ENCODE data around the gene IPO8.
"Not testable (repeated sequence)": the region's sequence is repeated elsewhere in the genome, so short reads cannot be mapped to it uniquely, and the experiment has no call there.

IPO8 gene

DNA sequence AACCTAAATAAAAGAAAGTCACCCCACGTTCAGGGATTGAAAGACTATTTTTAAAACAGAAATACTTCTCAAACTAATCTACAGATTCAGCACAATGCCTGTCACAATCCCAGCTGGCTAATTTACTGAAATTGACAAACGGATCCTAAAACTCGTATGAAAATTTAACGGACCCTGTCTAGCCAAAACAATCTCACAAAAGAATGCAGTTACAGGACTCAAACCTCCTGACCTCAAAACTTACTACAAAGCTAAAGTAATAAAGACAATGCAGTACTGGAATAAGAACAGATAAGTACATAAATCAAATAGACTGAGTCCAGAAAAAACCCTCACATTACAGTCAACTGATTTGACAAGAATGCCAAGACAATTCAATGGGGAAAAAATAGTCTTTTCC is 48.8 kb downstream of the IPO8 start:
- no peak for DNase-seq
- TF ChIP-seq GATA1 (IDR thresholded peaks at IDR 0.05; ENCODE audit: low read depth, low read length) (no peak), POLR2A (IDR thresholded peaks at IDR 0.05; ENCODE audit: low read length) (no peak)

DNA sequence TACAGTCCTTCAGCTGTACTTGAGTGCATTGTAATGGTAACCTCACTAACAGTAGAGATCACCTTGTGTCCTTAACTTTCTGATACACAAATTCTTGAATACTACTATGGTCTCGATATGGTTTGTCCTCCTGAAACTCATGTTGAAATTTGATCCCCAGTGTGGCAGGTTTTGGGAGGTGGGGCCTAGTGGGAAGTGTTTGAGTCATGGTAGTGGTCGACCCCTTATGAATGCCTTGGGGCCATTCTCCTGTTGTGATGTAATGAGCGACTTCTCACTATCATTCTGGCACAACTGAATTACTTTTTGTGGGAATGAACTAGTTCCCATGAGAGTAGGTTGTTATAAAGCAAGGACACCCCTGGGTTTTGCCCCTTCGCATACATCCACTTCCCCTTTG is 52.3 kb downstream of the IPO8 start:
- no peak for DNase-seq
- TF ChIP-seq GATA1 (IDR thresholded peaks at IDR 0.05; ENCODE audit: low read depth, low read length) = no peak
- TF ChIP-seq POLR2A (IDR thresholded peaks at IDR 0.05; ENCODE audit: low read length) = no peak

DNA sequence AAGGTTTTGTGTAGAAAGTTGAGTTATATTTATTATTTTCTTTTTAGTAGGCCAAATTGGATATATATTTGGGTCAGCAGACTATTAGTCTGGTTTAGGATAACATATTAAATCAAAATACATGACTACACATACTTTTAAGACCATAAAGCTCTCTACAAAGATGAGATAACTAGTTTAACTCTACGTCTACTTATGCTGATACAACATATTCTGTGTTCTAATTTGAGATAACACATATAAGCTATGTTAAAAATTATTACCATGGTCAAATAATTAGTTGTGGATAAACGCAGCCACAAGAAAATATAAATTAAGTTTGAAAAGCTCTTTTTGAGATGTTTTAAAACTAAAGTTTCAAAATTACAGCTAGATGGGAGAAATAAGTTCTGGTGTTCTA is 55.3 kb downstream of the IPO8 start:
- no peak for DNase-seq
- no peak for TF ChIP-seq GATA1 (IDR thresholded peaks at IDR 0.05; ENCODE audit: low read depth, low read length)
- TF ChIP-seq POLR2A (IDR thresholded peaks at IDR 0.05; ENCODE audit: low read length) = no peak

DNA sequence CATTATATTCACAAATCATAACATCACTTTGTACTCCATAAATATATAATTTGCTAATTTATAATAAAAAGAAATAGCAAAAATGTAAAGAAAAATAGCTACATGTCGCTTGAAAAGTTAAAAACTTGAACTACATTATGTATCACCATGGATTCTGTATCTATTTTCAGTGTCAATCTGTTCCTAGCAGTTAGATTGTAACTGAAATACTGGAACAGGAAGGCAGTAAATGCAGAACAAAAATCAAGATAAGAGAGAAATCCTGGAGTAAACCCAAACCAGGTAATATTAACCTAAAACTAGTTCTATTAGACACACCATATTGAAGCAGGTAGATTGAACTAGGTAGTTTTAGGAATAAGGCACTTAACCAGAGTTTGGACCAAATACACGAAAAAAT is 60.3 kb downstream of the IPO8 start:
- no peak for TF ChIP-seq GATA1 (IDR thresholded peaks at IDR 0.05; ENCODE audit: low read depth, low read length)
- no peak for TF ChIP-seq POLR2A (IDR thresholded peaks at IDR 0.05; ENCODE audit: low read length)

DNA sequence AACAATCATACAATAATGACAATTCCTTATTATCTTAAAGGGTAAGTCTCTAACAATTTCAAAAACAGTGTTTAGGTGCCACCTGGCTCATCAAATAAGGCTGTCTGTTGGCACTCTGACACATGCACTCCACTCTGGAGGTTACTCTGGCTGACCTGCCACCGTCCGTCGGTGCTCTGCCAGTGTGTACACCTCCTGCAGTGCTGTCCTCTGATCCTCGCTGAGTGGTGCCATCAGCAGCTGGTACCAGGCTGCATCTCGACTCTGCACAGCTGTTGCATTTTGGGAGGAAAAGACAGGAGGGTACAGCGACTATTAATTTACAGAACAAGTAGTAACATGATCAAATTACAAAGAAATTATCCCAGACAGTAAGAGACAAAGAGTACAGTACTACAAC is 63.9 kb downstream of the IPO8 start:
- TF ChIP-seq POLR2A (IDR thresholded peaks at IDR 0.05; ENCODE audit: low read length) (no peak), GATA1 (IDR thresholded peaks at IDR 0.05; ENCODE audit: low read depth, low read length) (no peak)
- no peak for DNase-seq

More for the DNA sequence above, 60.3 kb downstream of the IPO8 start:
- no peak for DNase-seq

DNA sequence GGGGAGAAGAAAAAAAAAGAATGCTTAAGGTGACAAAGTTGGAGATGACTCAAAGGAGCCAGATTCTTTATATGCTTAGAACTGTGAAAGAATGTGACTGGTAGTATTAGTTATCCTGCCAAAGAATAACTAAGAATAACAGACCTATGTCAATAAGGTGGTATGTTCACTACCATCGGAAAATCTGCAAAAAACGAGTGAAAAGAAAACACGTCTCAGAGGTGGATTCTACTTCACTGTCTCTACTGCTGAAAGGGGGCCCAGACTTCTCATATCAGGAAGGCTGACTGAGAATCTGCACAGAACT is 64.7 kb downstream of the IPO8 start:
- TF ChIP-seq GATA1 (IDR thresholded peaks at IDR 0.05; ENCODE audit: low read depth, low read length) = no peak
- no peak for TF ChIP-seq POLR2A (IDR thresholded peaks at IDR 0.05; ENCODE audit: low read length)
- no peak for DNase-seq

DNA sequence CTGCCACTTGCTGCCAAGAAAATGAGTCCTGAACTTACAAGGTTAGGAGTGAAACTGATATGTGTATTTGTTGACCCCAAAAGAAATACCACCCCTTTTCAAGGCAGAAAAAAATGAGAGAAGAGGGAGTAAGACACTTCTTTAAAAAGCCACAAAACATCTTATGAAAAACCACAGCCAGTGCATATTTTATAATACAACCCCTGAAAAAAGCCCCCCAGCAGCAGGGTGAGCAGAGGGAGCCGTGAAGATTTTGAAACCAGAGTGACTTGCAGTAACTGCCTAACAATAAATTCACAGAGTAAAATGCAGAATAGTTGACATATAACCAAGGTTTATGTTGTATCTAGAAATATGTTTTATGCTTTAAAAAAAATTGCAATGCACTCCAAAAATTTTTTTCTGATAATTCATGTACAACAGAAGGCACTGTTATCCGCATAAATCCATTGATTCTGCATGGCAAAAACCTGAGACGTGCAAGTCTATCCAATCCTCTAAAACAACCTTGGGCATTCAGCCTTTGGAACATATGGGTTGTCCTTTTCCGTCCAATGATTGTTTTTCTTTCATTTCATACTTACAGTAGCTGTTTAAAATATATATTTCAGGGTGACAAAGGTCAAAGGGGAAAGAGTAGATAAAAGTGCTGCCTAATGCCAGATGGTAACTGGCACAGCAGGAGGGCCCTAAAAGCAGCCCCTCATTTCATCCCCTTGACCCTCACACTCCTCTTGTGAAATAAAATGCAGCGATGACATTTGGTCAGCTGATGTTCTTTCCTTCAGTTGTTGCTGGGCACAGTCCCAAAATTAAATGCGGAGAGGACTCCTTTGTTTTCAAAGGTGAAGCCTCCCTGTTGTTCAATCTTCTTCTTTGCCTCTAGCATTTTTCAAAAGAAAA is 65.3 kb downstream of the IPO8 start:
- no peak for DNase-seq
- TF ChIP-seq GATA1 (IDR thresholded peaks at IDR 0.05; ENCODE audit: low read depth, low read length) (no peak), POLR2A (IDR thresholded peaks at IDR 0.05; ENCODE audit: low read length) (no peak)

DNA sequence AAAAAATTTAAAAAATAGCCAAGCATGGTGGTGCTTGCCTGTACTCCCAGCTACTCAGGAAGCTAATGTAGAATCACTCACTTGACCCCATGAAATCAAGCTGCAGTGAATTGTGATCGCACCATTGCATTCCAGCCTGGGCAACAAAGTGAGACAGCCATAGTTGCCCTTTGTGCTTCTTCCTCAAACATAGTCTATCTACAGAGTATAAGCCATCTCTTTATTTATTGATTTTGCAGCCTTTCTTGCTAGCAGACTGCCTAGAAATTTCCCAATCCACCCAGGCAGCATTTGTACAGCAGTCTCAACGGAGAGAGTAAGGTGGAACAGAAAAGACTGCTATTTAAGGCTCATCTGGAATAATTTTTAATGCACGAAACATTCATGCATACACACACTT is 68.8 kb downstream of the IPO8 start:
- TF ChIP-seq GATA1 (IDR thresholded peaks at IDR 0.05; ENCODE audit: low read depth, low read length) (no peak), POLR2A (IDR thresholded peaks at IDR 0.05; ENCODE audit: low read length) (no peak)
- no peak for DNase-seq

DNA sequence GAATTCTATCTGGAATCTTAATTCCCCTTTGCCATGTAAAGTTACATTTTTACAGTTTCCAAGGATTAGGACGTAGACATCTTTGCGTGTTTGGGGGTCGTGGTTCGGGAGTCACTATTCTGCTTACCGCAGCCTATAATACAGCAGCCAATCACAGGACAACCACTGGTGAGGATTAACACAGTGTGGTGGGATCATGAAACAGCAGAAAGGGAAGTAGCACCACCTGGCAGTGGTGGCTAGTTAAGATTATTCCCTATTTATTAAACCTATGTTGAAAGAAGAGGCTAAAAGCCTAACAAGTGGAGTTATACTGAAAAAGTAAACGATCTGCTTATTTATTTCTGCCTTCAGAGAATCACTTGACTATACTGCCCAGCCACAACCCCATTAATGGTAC is 71.7 kb downstream of the IPO8 start:
- DNase-seq = no peak
- TF ChIP-seq POLR2A (IDR thresholded peaks at IDR 0.05; ENCODE audit: low read length) = no peak
- no peak for TF ChIP-seq GATA1 (IDR thresholded peaks at IDR 0.05; ENCODE audit: low read depth, low read length)

DNA sequence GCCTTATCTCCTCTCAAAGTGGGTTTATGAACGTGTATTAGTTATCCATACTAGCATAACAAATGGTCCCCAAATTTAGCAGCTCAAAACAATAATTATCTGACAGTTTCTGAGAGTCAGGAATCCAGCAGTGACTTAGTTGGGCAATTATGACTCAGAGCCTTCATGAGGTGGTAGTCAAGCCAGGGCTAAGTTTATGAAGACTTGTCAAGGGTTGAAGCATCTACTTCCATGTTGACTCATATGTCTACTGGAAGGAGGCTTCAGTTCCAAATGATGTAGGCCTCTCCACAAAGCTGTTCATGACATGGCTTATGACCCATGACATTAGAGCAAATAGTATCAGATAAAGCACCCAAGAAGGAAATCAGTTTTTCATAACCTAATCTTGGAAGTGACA is 73.2 kb downstream of the IPO8 start:
- DNase-seq = no peak
- TF ChIP-seq GATA1 (IDR thresholded peaks at IDR 0.05; ENCODE audit: low read depth, low read length) (no peak), POLR2A (IDR thresholded peaks at IDR 0.05; ENCODE audit: low read length) (no peak)

DNA sequence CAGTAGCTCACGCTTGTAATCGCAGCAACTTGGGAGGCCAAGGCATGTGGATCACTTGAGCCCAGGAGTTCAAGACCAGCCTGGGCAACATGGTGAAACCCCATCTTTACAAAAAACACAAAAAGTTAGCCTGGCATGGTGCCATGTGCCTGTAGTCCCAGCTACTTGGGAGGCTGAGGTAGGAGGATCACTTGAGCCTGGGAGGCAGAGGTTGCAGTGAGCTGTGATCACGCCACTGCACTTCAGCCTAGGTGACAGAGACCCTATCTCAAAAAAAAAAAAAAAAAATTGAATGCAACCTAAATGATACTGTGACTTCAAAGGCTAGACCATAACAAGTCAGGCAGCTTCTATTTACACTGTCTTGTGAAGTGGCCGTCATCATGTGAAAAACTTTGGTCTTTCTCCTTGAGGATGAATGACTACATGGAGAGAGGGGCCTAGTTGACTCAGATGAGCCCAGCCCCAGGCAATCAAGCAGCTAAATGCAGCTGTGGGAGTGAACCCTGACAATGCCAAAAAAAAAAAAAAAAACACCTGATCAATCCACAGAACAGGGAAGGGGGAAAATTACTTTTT is 73.9 kb downstream of the IPO8 start:
- not testable (repeated sequence) for DNase-seq

DNA sequence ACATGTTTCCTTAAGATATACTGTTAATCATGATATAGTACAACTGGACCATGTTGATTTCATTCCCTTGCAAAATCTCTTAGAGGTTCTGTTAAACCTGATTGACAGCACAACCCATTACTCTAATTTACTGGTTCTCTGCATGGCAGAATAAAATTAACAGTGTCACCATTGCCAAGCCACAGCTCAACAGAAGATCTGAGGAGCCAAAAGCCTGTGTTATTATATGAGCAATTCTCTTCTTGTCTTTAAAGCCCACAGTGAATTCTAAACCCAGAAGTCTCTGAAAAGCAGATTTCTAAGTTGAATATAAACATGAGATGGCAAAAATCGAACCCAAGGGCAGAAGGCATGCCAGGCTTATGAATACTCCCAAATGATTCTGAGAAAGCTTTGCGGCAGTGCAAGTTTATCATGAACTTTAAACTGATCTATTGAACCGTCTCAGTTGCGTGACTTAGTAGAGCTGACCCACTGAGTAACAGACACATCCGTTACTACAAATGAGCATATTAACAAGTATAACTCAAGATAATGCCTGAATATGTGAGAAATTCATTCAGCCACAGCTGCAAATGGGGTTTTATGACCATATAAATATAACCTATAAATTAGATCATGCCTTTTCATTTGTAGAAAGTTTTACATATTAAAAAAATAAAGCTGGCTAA is 78.2 kb downstream of the IPO8 start:
- no peak for DNase-seq
- TF ChIP-seq GATA1 (IDR thresholded peaks at IDR 0.05; ENCODE audit: low read depth, low read length) (no peak), POLR2A (IDR thresholded peaks at IDR 0.05; ENCODE audit: low read length) (no peak)

DNA sequence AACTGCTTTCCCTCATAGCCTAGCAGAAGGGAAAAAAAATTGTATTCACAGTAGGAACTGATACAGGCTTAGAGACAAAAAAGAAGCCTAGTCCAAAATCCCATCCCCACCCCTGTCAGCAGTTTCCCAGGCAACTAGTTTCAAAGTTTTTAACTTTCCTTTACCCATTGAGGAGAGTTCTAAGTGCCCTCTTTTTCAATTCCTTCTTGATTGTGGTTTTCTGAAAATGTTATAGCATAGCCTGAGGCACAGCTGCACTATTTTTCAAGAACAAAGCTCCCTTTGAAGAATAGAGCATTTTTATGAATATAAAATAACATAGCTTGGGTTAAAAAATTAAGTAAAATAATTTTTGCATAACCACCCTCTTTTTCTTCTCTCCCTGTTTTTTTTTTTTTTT is 81.6 kb downstream of the IPO8 start:
- DNase-seq = no peak
- TF ChIP-seq POLR2A (IDR thresholded peaks at IDR 0.05; ENCODE audit: low read length) = no peak
- no peak for TF ChIP-seq GATA1 (IDR thresholded peaks at IDR 0.05; ENCODE audit: low read depth, low read length)

DNA sequence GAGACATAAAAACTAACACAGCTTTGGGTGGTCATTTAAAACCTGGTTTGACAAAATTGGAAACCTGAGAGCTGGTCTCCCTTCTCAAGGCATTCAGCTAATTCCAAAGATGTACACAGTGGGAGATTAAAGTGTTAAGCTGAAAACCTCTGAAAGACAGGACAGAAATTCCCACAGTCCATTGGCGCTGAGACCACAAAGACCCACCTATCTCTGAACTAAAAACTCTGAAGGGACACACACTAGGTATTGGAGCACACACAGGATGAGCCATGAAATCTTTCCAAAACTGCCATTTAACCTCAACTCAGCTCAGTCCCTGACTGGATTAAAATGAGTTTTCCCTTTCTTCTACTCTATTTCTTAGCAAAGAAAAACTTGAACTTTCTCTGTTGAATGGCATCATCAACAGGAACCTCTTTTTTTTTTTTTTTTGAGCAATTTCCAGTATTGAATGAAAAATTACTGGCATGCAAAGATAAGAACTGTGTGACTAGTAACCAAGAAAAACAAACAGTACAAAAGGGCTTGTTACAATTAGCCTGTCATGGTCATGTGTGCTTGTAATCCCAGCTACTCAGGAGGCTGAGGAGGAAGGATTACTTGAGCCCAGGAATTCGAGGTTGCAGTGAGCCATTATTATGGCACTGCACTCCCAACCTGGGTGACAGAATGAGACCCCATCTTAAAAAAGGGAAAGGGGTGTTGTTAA is 82.4 kb downstream of the IPO8 start:
- no peak for DNase-seq
- TF ChIP-seq GATA1 (IDR thresholded peaks at IDR 0.05; ENCODE audit: low read depth, low read length) (no peak), POLR2A (IDR thresholded peaks at IDR 0.05; ENCODE audit: low read length) (no peak)
